ENCODE data around the gene SARDH.

GRCh38 chr9:133679466-133680061 is 58.6 kb downstream of the SARDH start:
- TF ChIP-seq CTCF (IDR thresholded peaks at IDR 0.05) (no peak), POLR2AphosphoS5 (IDR thresholded peaks at IDR 0.05) (no peak)
